Muscle of back (tissue), 13 donors: Measurements from ENCODE around the gene RASGEF1B. TPM values are rescaled to one million over a fixed set of nuclear protein-coding genes. Genes with fewer than 3 reads are reported as not detected.

Experiments used
- DNase-seq, 3 donors: peaks; one replicate each; pipeline versions ENCODE4 v3.0.0 to v3.0.0-alpha.2; 2013
- long read RNA-seq, 9 donors: transcript quantifications; one replicate each; lab custom pipeline, GENCODE V29; 2026
- polyA plus RNA-seq, 10 donors: library from polyadenylated mRNA; unstranded; fragments of 120-200 nt; gene quantifications; one replicate each; pipeline ENCODE4 v1.2.1, GENCODE V29; 2013; ENCODE audit not compliant: insufficient read length in 10 of 10

The RASGEF1B gene
- 1 to 10 TPM; 3.3 to 6.5 (median 4.5) TPM for polyA plus RNA-seq
- long read RNA-seq, donor 1, partial matches to known transcripts = 0 of 1 reads
- long read RNA-seq, donor 1, other reads (novel, unspliced or antisense) = 0 of 1 reads
- long read RNA-seq, donor 2 = 0 reads
- long read RNA-seq, donor 3 = 0 reads
- long read RNA-seq, donor 4 = 0 reads
- long read RNA-seq, donor 5 = 0 reads
- long read RNA-seq, donor 6 = 0 reads
- long read RNA-seq, donor 7 = 0 reads
- long read RNA-seq, donor 8 = 0 reads
- long read RNA-seq, donor 9 = 0 reads

- peak; percentile 73 to 93 (median 82) for DNase-seq
Measured at GRCh38 chr4:81471588-81472280, at the start of gene RASGEF1B. TSS of gene RASGEF1B (minus strand) at chr4:81471907. CDS start at chr4:81459508, 12,399 bp downstream.

- DNase-seq = no peak
Measured at GRCh38 chr4:81519856-81520255, 48.1 kb upstream of the RASGEF1B start.

- DNase-seq = no peak
Measured at GRCh38 chr4:81519427-81519773, 47.7 kb upstream of the RASGEF1B start.

- no peak for DNase-seq
Measured at GRCh38 chr4:81518762-81519426, 47.2 kb upstream of the RASGEF1B start.

GRCh38 chr4:81516241-81516640 lies 44.5 kb upstream of the RASGEF1B start:
- DNase-seq = no peak

- DNase-seq = no peak
Measured at GRCh38 chr4:81512757-81513501, 41.2 kb upstream of the RASGEF1B start.

GRCh38 chr4:81512001-81512756 lies 40.5 kb upstream of the RASGEF1B start:
- no peak for DNase-seq

- DNase-seq = no peak
Measured at GRCh38 chr4:81510643-81511178, 39.0 kb upstream of the RASGEF1B start.

- no peak for DNase-seq
Measured at GRCh38 chr4:81509822-81510221, 38.1 kb upstream of the RASGEF1B start.

GRCh38 chr4:81509191-81509590 lies 37.5 kb upstream of the RASGEF1B start:
- no peak for DNase-seq

GRCh38 chr4:81508411-81509185 lies 36.9 kb upstream of the RASGEF1B start:
- peak in 1 of 3 donors; percentile 28 for DNase-seq

- DNase-seq = no peak
Measured at GRCh38 chr4:81507530-81507929, 35.8 kb upstream of the RASGEF1B start.

GRCh38 chr4:81506731-81507130 lies 35.0 kb upstream of the RASGEF1B start:
- DNase-seq = no peak

- no peak for DNase-seq
Measured at GRCh38 chr4:81505726-81506125, 34.0 kb upstream of the RASGEF1B start.

- DNase-seq = peak; percentile 20 to 67 (median 40)
Measured at GRCh38 chr4:81505004-81505598, 33.4 kb upstream of the RASGEF1B start.

GRCh38 chr4:81504112-81505003 lies 32.7 kb upstream of the RASGEF1B start:
- DNase-seq = peak in 1 of 3 donors; percentile 19

- DNase-seq = no peak
Measured at GRCh38 chr4:81503586-81503985, 31.9 kb upstream of the RASGEF1B start.

- DNase-seq = no peak
Measured at GRCh38 chr4:81502564-81502963, 30.9 kb upstream of the RASGEF1B start.

- DNase-seq = no peak
Measured at GRCh38 chr4:81499840-81500239, 28.1 kb upstream of the RASGEF1B start.
